HCT116 (cell line): ENCODE results near the gene CD302.

Experiments used
- CTCF ChIP-seq, 3 experiments: fragments of 200-600 bp in 1 of 3; sonication (generic) in 1 of 3; IDR thresholded peaks in 2 of 3; conservative IDR thresholded peaks in 1 of 3; 2 replicates each; pipeline ENCODE4 v1.5.1; 2012 to 2017; ENCODE audit warnings: low read depth in 2 of 3, low read length in 2 of 3, antibody characterized with exemption in 1 of 3, borderline replicate concordance in 1 of 3, control low read depth in 1 of 3, mild to moderate bottlenecking in 1 of 3, mixed read lengths in 1 of 3, mixed run types in 1 of 3, moderate library complexity in 1 of 3; ENCODE audit not compliant: insufficient read depth in 1 of 3
- EGR1 ChIP-seq: IDR thresholded peaks from 2 replicates; pipeline ENCODE4 v1.6.1; 2012; ENCODE audit warnings: low read depth
- ELF1 ChIP-seq: IDR thresholded peaks from 2 replicates; pipeline ENCODE4 v1.6.1; 2012; ENCODE audit warnings: low read depth, borderline replicate concordance
- EZH2 ChIP-seq: fragments of 200-600 bp; sonication (generic); IDR thresholded peaks from 2 replicates; pipeline ENCODE4 v1.6.1; 2017; ENCODE audit warnings: antibody characterized with exemption, mixed run types
- JUND ChIP-seq: IDR thresholded peaks from 2 replicates; pipeline ENCODE4 v1.6.1; 2012
- MAX ChIP-seq: IDR thresholded peaks from 2 replicates; pipeline ENCODE4 v1.6.1; 2012
- POLR2A ChIP-seq: IDR thresholded peaks from 2 replicates; pipeline ENCODE4 v1.7.0; 2011; ENCODE audit warnings: borderline replicate concordance; ENCODE audit not compliant: insufficient read depth, insufficient read length; ENCODE audit errors: extremely low read depth
- POLR2AphosphoS5 ChIP-seq: IDR thresholded peaks from 2 replicates; pipeline ENCODE4 v1.6.1; 2011; ENCODE audit warnings: mild to moderate bottlenecking, low read depth, low read length, moderate library complexity
- RAD21 ChIP-seq: IDR thresholded peaks from 2 replicates; pipeline ENCODE4 v1.6.1; 2012; ENCODE audit warnings: low read depth, mild to moderate bottlenecking
- REST ChIP-seq: IDR thresholded peaks from 2 replicates; pipeline ENCODE4 v1.6.1; 2012; ENCODE audit warnings: low read depth
- SP1 ChIP-seq: IDR thresholded peaks from 2 replicates; pipeline ENCODE4 v1.6.1; 2012; ENCODE audit warnings: low read depth
- SRF ChIP-seq: IDR thresholded peaks from 2 replicates; pipeline ENCODE4 v1.6.1; 2012; ENCODE audit warnings: low read depth
- TCF7L2 ChIP-seq: IDR thresholded peaks from 2 replicates; pipeline ENCODE4 v1.7.0; 2011; ENCODE audit warnings: borderline replicate concordance, inconsistent platforms; ENCODE audit not compliant: insufficient read depth, insufficient read length; ENCODE audit errors: extremely low read depth
- ZNF274 ChIP-seq: fragments of 200-500 bp; sonication (Bioruptor generic); IDR thresholded peaks from 2 replicates; pipeline ENCODE4 v1.6.1; 2014; ENCODE audit warnings: mild to moderate bottlenecking, low read depth, low read length, inconsistent platforms

- TF ChIP-seq TCF7L2 (no peak), REST (no peak), CTCF (IDR thresholded peaks at IDR 0.05 in 2 of 3, conservative IDR thresholded peaks at IDR 0.05 in 1 of 3; ENCODE audit: borderline replicate concordance in 1 of 3, insufficient read depth in 1 of 3, low read depth in 2 of 3, low read length in 2 of 3) (no peak), EZH2 (no peak), JUND (no peak), SRF (no peak), POLR2AphosphoS5 (no peak), MAX (no peak), RAD21 (no peak), ELF1 (no peak), ZNF274 (no peak), POLR2A (no peak), SP1 (no peak), EGR1 (no peak)
Observed at GRCh38 chr2:159738509-159739390, 59.3 kb downstream of the CD302 start.
